GM12873 (cell line): Measurements from ENCODE around the gene CDKN1A.

ENCODE experiments used
- CTCF ChIP-seq: IDR thresholded peaks from 2 replicates; pipeline ENCODE4 v1.5.1; 2012; ENCODE audit warnings: low read depth, mild to moderate bottlenecking, moderate library complexity, low read length, control low read depth; ENCODE audit not compliant: insufficient read depth; ENCODE audit errors: missing control alignments

CDKN1A gene

GRCh38 chr6:36688063-36688738, 9.7 kb downstream of the CDKN1A start:
- no peak for TF ChIP-seq CTCF

- no peak for TF ChIP-seq CTCF
These were observed 10.2 kb downstream of the CDKN1A start for GRCh38 chr6:36688739-36689075.

- TF ChIP-seq CTCF: no peak
These were observed 12.5 kb downstream of the CDKN1A start for GRCh38 chr6:36691011-36691410.

GRCh38 chr6:36691612-36692011, 13.1 kb downstream of the CDKN1A start:
- no peak for TF ChIP-seq CTCF

- no peak for TF ChIP-seq CTCF
These were observed 13.7 kb downstream of the CDKN1A start for GRCh38 chr6:36692220-36692619.

GRCh38 chr6:36692861-36693702, 14.6 kb downstream of the CDKN1A start:
- no peak for TF ChIP-seq CTCF

GRCh38 chr6:36694616-36695015, 16.1 kb downstream of the CDKN1A start:
- TF ChIP-seq CTCF: no peak
